Body of pancreas (tissue), 4 donors: ENCODE results near the gene FBN2.

Experiments
- POLR2A ChIP-seq, 3 donors: fragments of 450-650 bp; IDR thresholded peaks; one replicate each; pipeline ENCODE4 v1.6.1; 2016; ENCODE audit warnings: antibody characterized with exemption in 3 of 3, mild to moderate bottlenecking in 2 of 3
- TF ChIP-seq, protein P1 (sequence below), 7 experiments: fragments of 450-650 bp in 4 of 7; fragments of 200-600 bp in 3 of 7; sonication (generic) in 3 of 7; IDR thresholded peaks; one replicate each; pipeline ENCODE4 v1.5.1; 2016 to 2019; ENCODE audit warnings: antibody characterized with exemption in 7 of 7

DNA sequence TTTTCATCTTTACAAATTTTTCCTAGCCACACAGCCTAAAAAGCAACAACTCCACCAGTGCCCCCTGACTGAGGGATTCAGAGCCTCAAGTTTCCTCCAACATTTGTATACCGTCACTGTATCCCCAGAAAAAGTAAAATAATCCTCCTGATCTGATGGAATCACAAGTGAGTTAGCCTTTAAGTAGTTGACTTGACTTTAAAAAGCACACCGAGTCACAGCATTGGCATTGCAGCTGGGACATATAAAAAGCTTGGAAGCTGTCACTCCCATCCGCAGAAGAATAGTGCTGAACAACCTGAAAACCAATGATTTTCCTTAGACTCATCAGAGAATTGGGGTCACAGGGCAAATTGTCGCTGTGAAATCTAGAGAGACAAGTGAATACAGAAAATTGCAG, 41.6 kb upstream of the FBN2 start:
- TF ChIP-seq, protein P1, sequence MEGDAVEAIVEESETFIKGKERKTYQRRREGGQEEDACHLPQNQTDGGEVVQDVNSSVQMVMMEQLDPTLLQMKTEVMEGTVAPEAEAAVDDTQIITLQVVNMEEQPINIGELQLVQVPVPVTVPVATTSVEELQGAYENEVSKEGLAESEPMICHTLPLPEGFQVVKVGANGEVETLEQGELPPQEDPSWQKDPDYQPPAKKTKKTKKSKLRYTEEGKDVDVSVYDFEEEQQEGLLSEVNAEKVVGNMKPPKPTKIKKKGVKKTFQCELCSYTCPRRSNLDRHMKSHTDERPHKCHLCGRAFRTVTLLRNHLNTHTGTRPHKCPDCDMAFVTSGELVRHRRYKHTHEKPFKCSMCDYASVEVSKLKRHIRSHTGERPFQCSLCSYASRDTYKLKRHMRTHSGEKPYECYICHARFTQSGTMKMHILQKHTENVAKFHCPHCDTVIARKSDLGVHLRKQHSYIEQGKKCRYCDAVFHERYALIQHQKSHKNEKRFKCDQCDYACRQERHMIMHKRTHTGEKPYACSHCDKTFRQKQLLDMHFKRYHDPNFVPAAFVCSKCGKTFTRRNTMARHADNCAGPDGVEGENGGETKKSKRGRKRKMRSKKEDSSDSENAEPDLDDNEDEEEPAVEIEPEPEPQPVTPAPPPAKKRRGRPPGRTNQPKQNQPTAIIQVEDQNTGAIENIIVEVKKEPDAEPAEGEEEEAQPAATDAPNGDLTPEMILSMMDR (IDR thresholded peaks at IDR 0.05) = no peak
- no peak for TF ChIP-seq POLR2A (IDR thresholded peaks at IDR 0.05)
